ENCODE data around the gene CTCF. TPM values are rescaled to one million over a fixed set of nuclear protein-coding genes. Genes with fewer than 3 reads are reported as not detected.

CTCF gene
- total and polyA plus RNA-seq, 2 donors (not counting 1 experiment from before 2014, with no cell fraction given): 20.0 to 20.9 TPM

DNA sequence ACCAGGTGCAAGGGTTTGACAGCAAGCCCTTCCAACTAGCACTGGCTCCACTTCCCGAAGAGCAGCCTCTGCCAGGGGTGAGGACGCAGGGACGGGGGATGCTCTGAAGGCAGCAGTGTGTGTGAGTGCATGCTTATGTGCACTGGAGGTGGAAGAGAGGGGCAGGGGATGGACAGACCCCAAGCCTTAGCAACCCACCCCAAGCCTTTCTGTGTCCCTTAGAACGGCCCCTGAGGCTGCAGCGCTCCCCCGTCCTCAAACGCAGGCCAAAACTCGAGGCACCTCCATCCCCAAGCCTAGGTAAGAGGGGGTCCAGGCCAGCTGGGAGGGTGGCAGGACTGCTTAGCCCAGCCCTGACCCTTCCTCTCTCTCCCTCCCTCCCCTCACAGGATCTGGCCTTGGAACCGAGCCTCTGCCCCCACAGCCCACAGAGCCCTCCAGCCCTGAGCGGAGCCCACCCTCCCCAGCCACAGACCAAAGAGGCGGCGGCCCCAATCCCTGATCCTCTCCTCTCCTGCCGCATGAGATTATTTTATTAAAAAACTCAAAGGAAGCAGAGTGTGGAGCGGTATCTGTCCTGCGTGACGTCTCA lies 94.8 kb downstream of the CTCF start:
- H3K9me3 ChIP-seq (ENCODE audit: control insufficient read depth, insufficient read depth, low read depth, low read length): no peaks in the 10 kb centered on the region
- H3K79me2 ChIP-seq (ENCODE audit: control insufficient read depth, insufficient read depth, low read length): no peaks in the 10 kb centered on the region
- H3K27me3 ChIP-seq (ENCODE audit: control insufficient read depth, insufficient read depth, low read length): peaks cover 12% of the 10 kb centered on the region
- no peak overlapping the region for H3K4me3 ChIP-seq (replicated peaks in 1 of 4; ENCODE audit: control extremely low read depth in 1 of 4, insufficient read depth in 1 of 4, low read depth in 3 of 4, low read length in 4 of 4)
- H4K20me1 ChIP-seq (ENCODE audit: control insufficient read depth, extremely low read depth, insufficient read depth, low read length): peaks cover 2% of the 10 kb centered on the region
- TF ChIP-seq, protein P1, sequence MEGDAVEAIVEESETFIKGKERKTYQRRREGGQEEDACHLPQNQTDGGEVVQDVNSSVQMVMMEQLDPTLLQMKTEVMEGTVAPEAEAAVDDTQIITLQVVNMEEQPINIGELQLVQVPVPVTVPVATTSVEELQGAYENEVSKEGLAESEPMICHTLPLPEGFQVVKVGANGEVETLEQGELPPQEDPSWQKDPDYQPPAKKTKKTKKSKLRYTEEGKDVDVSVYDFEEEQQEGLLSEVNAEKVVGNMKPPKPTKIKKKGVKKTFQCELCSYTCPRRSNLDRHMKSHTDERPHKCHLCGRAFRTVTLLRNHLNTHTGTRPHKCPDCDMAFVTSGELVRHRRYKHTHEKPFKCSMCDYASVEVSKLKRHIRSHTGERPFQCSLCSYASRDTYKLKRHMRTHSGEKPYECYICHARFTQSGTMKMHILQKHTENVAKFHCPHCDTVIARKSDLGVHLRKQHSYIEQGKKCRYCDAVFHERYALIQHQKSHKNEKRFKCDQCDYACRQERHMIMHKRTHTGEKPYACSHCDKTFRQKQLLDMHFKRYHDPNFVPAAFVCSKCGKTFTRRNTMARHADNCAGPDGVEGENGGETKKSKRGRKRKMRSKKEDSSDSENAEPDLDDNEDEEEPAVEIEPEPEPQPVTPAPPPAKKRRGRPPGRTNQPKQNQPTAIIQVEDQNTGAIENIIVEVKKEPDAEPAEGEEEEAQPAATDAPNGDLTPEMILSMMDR (conservative IDR thresholded peaks at IDR 0.05 in 1 of 2, IDR thresholded peaks at IDR 0.05 in 1 of 2; ENCODE audit: low read depth in 1 of 2, low read length in 2 of 2): no peak
- TF ChIP-seq EZH2 (IDR thresholded peaks at IDR 0.05; ENCODE audit: low read length, missing control alignments): no peak
- no peak overlapping the region for H3K9ac ChIP-seq (ENCODE audit: insufficient read depth, low read length)
- peaks cover 8% of the 10 kb centered on the region for H3K4me1 ChIP-seq (ENCODE audit: control insufficient read depth, extremely low read depth, insufficient read depth, low read length)
- no peak overlapping the region for H2AFZ ChIP-seq (ENCODE audit: low read length)
- no peak for DNase-seq (ENCODE audit: low read depth in 2 of 2)
- no peak overlapping the region for H3K27ac ChIP-seq (ENCODE audit: insufficient read depth, low read length)
- no peak overlapping the region for H3K4me2 ChIP-seq (ENCODE audit: extremely low read depth, insufficient read depth, low read length)
- peaks cover 6% of the 10 kb centered on the region for H3K36me3 ChIP-seq (ENCODE audit: control insufficient read depth, insufficient read depth, low read length)

DNA sequence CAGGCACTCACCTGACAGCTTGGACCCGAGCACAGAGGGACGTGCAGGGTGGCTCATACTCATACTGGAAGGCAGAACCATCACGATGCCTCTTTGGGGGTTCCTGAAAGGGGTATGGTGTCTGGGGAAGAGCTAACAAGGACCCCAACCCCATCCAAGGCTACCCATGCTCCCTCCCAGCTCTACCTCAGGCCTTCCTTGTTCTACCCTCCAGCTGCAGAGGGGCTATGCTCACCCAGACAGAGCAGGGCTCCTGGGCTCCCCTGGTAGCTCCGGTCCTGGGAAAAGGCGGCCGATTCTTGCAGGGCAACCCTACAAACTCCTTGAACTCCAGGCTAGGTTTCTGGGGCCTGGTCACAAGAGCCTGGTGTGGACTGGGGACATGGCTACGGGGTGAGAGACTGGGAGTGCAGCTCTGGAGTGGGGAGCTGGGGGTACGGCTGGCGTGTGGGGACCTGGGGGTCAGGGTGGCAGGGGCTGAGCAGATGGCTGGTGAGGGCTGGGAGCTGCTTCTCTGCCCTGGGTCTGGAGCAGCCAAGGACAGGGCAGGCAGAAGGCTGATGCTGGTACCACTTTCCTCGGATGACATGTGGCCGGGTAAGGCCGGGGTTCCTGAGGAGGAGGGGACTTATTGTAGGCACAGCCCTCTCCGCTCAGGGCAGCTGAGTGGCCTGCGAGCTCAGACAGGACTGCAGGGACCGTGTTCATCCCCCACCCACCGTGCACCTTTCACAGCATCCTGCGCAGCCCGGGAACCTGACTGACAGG lies 95.6 kb downstream of the CTCF start:
- Histone ChIP-seq H3K27ac (ENCODE audit: insufficient read depth, low read length) (no peak overlapping the region), H3K79me2 (ENCODE audit: control insufficient read depth, insufficient read depth, low read length) (no peaks in the 10 kb centered on the region), H3K4me2 (ENCODE audit: extremely low read depth, insufficient read depth, low read length) (no peak overlapping the region), H4K20me1 (ENCODE audit: control insufficient read depth, extremely low read depth, insufficient read depth, low read length) (peaks cover 2% of the 10 kb centered on the region), H3K9me3 (ENCODE audit: control insufficient read depth, insufficient read depth, low read depth, low read length) (no peaks in the 10 kb centered on the region), H2AFZ (ENCODE audit: low read length) (no peak overlapping the region), H3K4me3 (replicated peaks in 1 of 4; ENCODE audit: control extremely low read depth in 1 of 4, insufficient read depth in 1 of 4, low read depth in 3 of 4, low read length in 4 of 4) (no peak overlapping the region), H3K27me3 (ENCODE audit: control insufficient read depth, insufficient read depth, low read length) (peaks cover 7% of the 10 kb centered on the region), H3K36me3 (ENCODE audit: control insufficient read depth, insufficient read depth, low read length) (peaks cover 6% of the 10 kb centered on the region), H3K4me1 (ENCODE audit: control insufficient read depth, extremely low read depth, insufficient read depth, low read length) (peaks cover 8% of the 10 kb centered on the region), H3K9ac (ENCODE audit: insufficient read depth, low read length) (no peak overlapping the region)
- no peak for DNase-seq (ENCODE audit: low read depth in 2 of 2)
- TF ChIP-seq, protein P1 (conservative IDR thresholded peaks at IDR 0.05 in 1 of 2, IDR thresholded peaks at IDR 0.05 in 1 of 2; ENCODE audit: low read depth in 1 of 2, low read length in 2 of 2): no peak
- no peak for TF ChIP-seq EZH2 (IDR thresholded peaks at IDR 0.05; ENCODE audit: low read length, missing control alignments)

GRCh38 chr16:67658849-67659674 lies 96.7 kb downstream of the CTCF start:
- Histone ChIP-seq H4K20me1 (ENCODE audit: control insufficient read depth, extremely low read depth, insufficient read depth, low read length) (peaks cover 2% of the 10 kb centered on the region), H3K4me1 (ENCODE audit: control insufficient read depth, extremely low read depth, insufficient read depth, low read length) (peaks cover 6% of the 10 kb centered on the region), H3K4me2 (ENCODE audit: extremely low read depth, insufficient read depth, low read length) (peak overlapping the region; percentile 100), H3K27me3 (ENCODE audit: control insufficient read depth, insufficient read depth, low read length) (no peaks in the 10 kb centered on the region), H3K36me3 (ENCODE audit: control insufficient read depth, insufficient read depth, low read length) (peaks cover 6% of the 10 kb centered on the region), H3K4me3 (replicated peaks in 1 of 4; ENCODE audit: control extremely low read depth in 1 of 4, insufficient read depth in 1 of 4, low read depth in 3 of 4, low read length in 4 of 4) (peak overlapping the region; percentile 88 to 97 (median 93)), H3K27ac (ENCODE audit: insufficient read depth, low read length) (peak overlapping the region; percentile 100), H2AFZ (ENCODE audit: low read length) (peak overlapping the region; percentile 92), H3K79me2 (ENCODE audit: control insufficient read depth, insufficient read depth, low read length) (no peaks in the 10 kb centered on the region), H3K9me3 (ENCODE audit: control insufficient read depth, insufficient read depth, low read depth, low read length) (no peaks in the 10 kb centered on the region), H3K9ac (ENCODE audit: insufficient read depth, low read length) (peak overlapping the region; percentile 88)
- TF ChIP-seq EZH2 (IDR thresholded peaks at IDR 0.05; ENCODE audit: low read length, missing control alignments): no peak
- TF ChIP-seq, protein P1 (conservative IDR thresholded peaks at IDR 0.05 in 1 of 2, IDR thresholded peaks at IDR 0.05 in 1 of 2; ENCODE audit: low read depth in 1 of 2, low read length in 2 of 2): no peak
- DNase-seq (ENCODE audit: low read depth in 2 of 2): no peak
